Smooth muscle cell (in vitro differentiated cells): Measurements from ENCODE around the gene MRPS14. TPM values are rescaled to one million over a fixed set of nuclear protein-coding genes. Genes with fewer than 3 reads are reported as not detected.
"Not testable (repeated sequence)": the region's sequence is repeated elsewhere in the genome, so short reads cannot be mapped to it uniquely, and the experiment has no call there.

ENCODE experiments used
- DNase-seq: peaks from one replicate; lab custom pipeline; 2025; ENCODE audit not compliant: unreplicated experiment; lab: John Stamatoyannopoulos, UW
- H2AFZ ChIP-seq: fragments of 200-600 bp; sonication (generic); 2 replicates; pipeline ENCODE4 v1.6.0; 2016; ENCODE audit warnings: antibody characterized with exemption, low read depth, mild to moderate bottlenecking
- H3F3A ChIP-seq: fragments of 200-600 bp; sonication (generic); 2 replicates; pipeline ENCODE4 v1.6.0; 2017; ENCODE audit warnings: antibody characterized with exemption, low read depth
- H3K27ac ChIP-seq: fragments of 200-600 bp; sonication (generic); 2 replicates; pipeline ENCODE4 v1.5.1; 2016; ENCODE audit warnings: low read depth, mild to moderate bottlenecking
- H3K27me3 ChIP-seq: fragments of 200-600 bp; sonication (generic); 2 replicates; pipeline ENCODE4 v1.6.1; 2016; ENCODE audit warnings: low read depth, mild to moderate bottlenecking
- H3K36me3 ChIP-seq: fragments of 200-600 bp; sonication (generic); 2 replicates; pipeline ENCODE4 v1.5.1; 2016; ENCODE audit warnings: low read depth
- H3K4me1 ChIP-seq: fragments of 200-600 bp; sonication (generic); 2 replicates; pipeline ENCODE4 v1.5.1; 2016; ENCODE audit warnings: low read depth
- H3K4me2 ChIP-seq: fragments of 200-600 bp; sonication (generic); 2 replicates; pipeline ENCODE4 v1.6.0; 2016; ENCODE audit warnings: mild to moderate bottlenecking
- H3K4me3 ChIP-seq: fragments of 200-600 bp; sonication (generic); 2 replicates; pipeline ENCODE4 v1.5.1; 2016; ENCODE audit warnings: mild to moderate bottlenecking
- H3K79me2 ChIP-seq: fragments of 200-600 bp; sonication (generic); 2 replicates; pipeline ENCODE4 v1.6.0; 2016; ENCODE audit warnings: low read depth, mild to moderate bottlenecking
- H3K9ac ChIP-seq: fragments of 200-600 bp; sonication (generic); 2 replicates; pipeline ENCODE4 v1.6.0; 2016; ENCODE audit warnings: low read depth
- H3K9me3 ChIP-seq: fragments of 200-600 bp; sonication (generic); replicated peaks from 2 replicates; pipeline ENCODE4 v1.5.1; 2016; ENCODE audit warnings: low read depth
- H4K20me1 ChIP-seq: fragments of 200-600 bp; sonication (generic); 2 replicates; pipeline ENCODE4 v1.6.0; 2016; ENCODE audit warnings: low read depth
- CTCF ChIP-seq: fragments of 200-600 bp; sonication (generic); IDR thresholded peaks from 2 replicates; pipeline ENCODE4 v1.5.1; 2017; ENCODE audit warnings: borderline replicate concordance, mild to moderate bottlenecking, antibody characterized with exemption; ENCODE audit not compliant: insufficient read depth, poor library complexity, severe bottlenecking
- WGBS: methylation state at CpG from one replicate; pipeline ENCODE4 v1.1.7; 2016; ENCODE audit warnings: low lambda C conversion rate; 5-methylcytosine and 5-hydroxymethylcytosine counted together
- polyA plus RNA-seq: library from polyadenylated mRNA; unstranded; fragments of >200 nt; fragmentation: Nextera tagmentation; extraction: Ambion mirVana; gene quantifications from 2 replicates; pipeline ENCODE4 v1.2.1, GENCODE V29; 2016
- total RNA-seq: library from RNA; depleted of rRNA; stranded (reverse); fragments of >200 nt; gene quantifications from 2 replicates; pipeline ENCODE4 v1.2.3, GENCODE V29; 2014

Gene MRPS14
- total and polyA plus RNA-seq, 2 experiments from 2014 or later = 29.1 to 57.2 TPM

- Histone ChIP-seq H4K20me1 (peaks cover 6% of the 10 kb centered on the region), H3K27ac (no peak overlapping the region), H3K79me2 (peaks cover 29% of the 10 kb centered on the region), H3K4me3 (no peak overlapping the region), H3K9ac (no peak overlapping the region), H2AFZ (peak overlapping the region; percentile 10), H3K4me1 (peaks cover 6% of the 10 kb centered on the region), H3K36me3 (no peaks in the 10 kb centered on the region), H3F3A (peaks cover 5% of the 10 kb centered on the region), H3K27me3 (no peaks in the 10 kb centered on the region), H3K9me3 (no peaks in the 10 kb centered on the region), H3K4me2 (no peak overlapping the region)
- no peak for DNase-seq
- TF ChIP-seq CTCF = no peak
- 97% methylated on average over 2 of the region's 2 CpGs for WGBS
Observed at GRCh38 chr1:175024773-175025172, 1.5 kb upstream of the MRPS14 start.

GRCh38 chr1:175023922-175024242 is 657 bp upstream of the MRPS14 start:
- H4K20me1 ChIP-seq, H3K9me3 ChIP-seq, DNase-seq, H3K36me3 ChIP-seq, H3K27me3 ChIP-seq, H3F3A ChIP-seq, H3K4me1 ChIP-seq: not testable (repeated sequence)
- 100% methylated on average over 2 of the region's 2 CpGs for WGBS
- Histone ChIP-seq H3K4me2 (peak overlapping the region; percentile 86), H3K4me3 (peak overlapping the region; percentile 77), H3K27ac (peak overlapping the region; percentile 64), H3K9ac (peak overlapping the region; percentile 77), H3K79me2 (peaks cover 34% of the 10 kb centered on the region), H2AFZ (peak overlapping the region; percentile 97)

GRCh38 chr1:175019524-175019923 is 3.7 kb downstream of the MRPS14 start:
- no peak overlapping the region for H3K9ac ChIP-seq
- H4K20me1 ChIP-seq = peaks cover 6% of the 10 kb centered on the region
- H3K4me1 ChIP-seq = peaks cover 6% of the 10 kb centered on the region
- peaks cover 34% of the 10 kb centered on the region for H3K79me2 ChIP-seq
- H3K4me2 ChIP-seq = no peak overlapping the region
- H3K27me3 ChIP-seq = no peaks in the 10 kb centered on the region
- H3K36me3 ChIP-seq = no peaks in the 10 kb centered on the region
- DNase-seq = no peak
- H3K4me3 ChIP-seq = no peak overlapping the region
- H2AFZ ChIP-seq = no peak overlapping the region
- H3K9me3 ChIP-seq = no peaks in the 10 kb centered on the region
- no peaks in the 10 kb centered on the region for H3F3A ChIP-seq
- no peak for TF ChIP-seq CTCF
- 98% methylated on average over 3 of the region's 3 CpGs for WGBS
- no peak overlapping the region for H3K27ac ChIP-seq

- TF ChIP-seq CTCF = no peak
- Histone ChIP-seq H3K4me3 (no peak overlapping the region), H3K27me3 (no peaks in the 10 kb centered on the region), H3K9ac (no peak overlapping the region), H3K79me2 (peaks cover 10% of the 10 kb centered on the region), H3K27ac (peak overlapping the region; percentile 28), H3K36me3 (peaks cover 14% of the 10 kb centered on the region), H3K4me1 (no peaks in the 10 kb centered on the region), H3F3A (no peaks in the 10 kb centered on the region), H3K9me3 (no peaks in the 10 kb centered on the region), H4K20me1 (no peaks in the 10 kb centered on the region), H3K4me2 (peak overlapping the region; percentile 9), H2AFZ (no peak overlapping the region)
- no peak for DNase-seq
- WGBS = 41% methylated on average over 4 of the region's 4 CpGs
Observed at GRCh38 chr1:175015243-175015642, 8.0 kb downstream of the MRPS14 start.
